Urinary bladder (tissue), 4 donors: ENCODE data around the gene CRTC3. TPM values are rescaled to one million over a fixed set of nuclear protein-coding genes. Genes with fewer than 3 reads are reported as not detected.

Experiments used
- DNase-seq: peaks from one replicate; pipeline ENCODE4 v3.0.0-alpha.2; 2015; ENCODE audit errors: extremely low spot score
- H3K27ac ChIP-seq: one replicate; pipeline ENCODE4 v1.5.1; 2013; ENCODE audit warnings: low read depth, mild to moderate bottlenecking, moderate library complexity
- H3K36me3 ChIP-seq: one replicate; pipeline ENCODE4 v1.6.1; 2013; ENCODE audit warnings: mild to moderate bottlenecking, moderate library complexity; ENCODE audit not compliant: insufficient read depth
- H3K4me1 ChIP-seq: one replicate; pipeline ENCODE4 v1.6.1; 2013; ENCODE audit warnings: mild to moderate bottlenecking, moderate library complexity; ENCODE audit not compliant: insufficient read depth
- H3K4me3 ChIP-seq: one replicate; pipeline ENCODE4 v1.5.1; 2013; ENCODE audit warnings: low read depth, low read length
- WGBS: extraction: QIAGEN DNeasy Blood & Tissue Kit; methylation state at CpG from one replicate; pipeline ENCODE4 v1.1.7; 2013; 5-methylcytosine and 5-hydroxymethylcytosine counted together
- polyA plus RNA-seq: library from polyadenylated mRNA; stranded (reverse); fragments of 200-250 nt; gene quantifications from one replicate; pipeline ENCODE4 v1.2.3, GENCODE V29; 2013
- total RNA-seq: library from RNA; depleted of rRNA; stranded (reverse); fragments of >200 nt; gene quantifications from one replicate; pipeline ENCODE4 v1.2.3, GENCODE V29; 2014
- donor health status: healthy with polysubstance abuse.
- donor health status: healthy.

CRTC3 gene
- total and polyA plus RNA-seq, 2 donors, result 41.3 to 41.9 TPM

- no peak for DNase-seq
- WGBS, result 80% methylated on average over 6 of the region's 6 CpGs
- H3K27ac ChIP-seq, result no peak overlapping the region
- peaks cover 2% of the 10 kb centered on the region for H3K4me1 ChIP-seq
- H3K36me3 ChIP-seq, result no peaks in the 10 kb centered on the region
- H3K4me3 ChIP-seq, result no peak overlapping the region
Measured at GRCh38 chr15:90581771-90582352, 52.1 kb downstream of the CRTC3 start.

- no peak for DNase-seq
- H3K4me3 ChIP-seq, result no peak overlapping the region
- H3K36me3 ChIP-seq, result no peaks in the 10 kb centered on the region
- H3K4me1 ChIP-seq, result peaks cover 2% of the 10 kb centered on the region
- no peak overlapping the region for H3K27ac ChIP-seq
- 69% methylated on average over 2 of the region's 2 CpGs for WGBS
Measured at GRCh38 chr15:90582553-90582952, 52.8 kb downstream of the CRTC3 start.

DNA sequence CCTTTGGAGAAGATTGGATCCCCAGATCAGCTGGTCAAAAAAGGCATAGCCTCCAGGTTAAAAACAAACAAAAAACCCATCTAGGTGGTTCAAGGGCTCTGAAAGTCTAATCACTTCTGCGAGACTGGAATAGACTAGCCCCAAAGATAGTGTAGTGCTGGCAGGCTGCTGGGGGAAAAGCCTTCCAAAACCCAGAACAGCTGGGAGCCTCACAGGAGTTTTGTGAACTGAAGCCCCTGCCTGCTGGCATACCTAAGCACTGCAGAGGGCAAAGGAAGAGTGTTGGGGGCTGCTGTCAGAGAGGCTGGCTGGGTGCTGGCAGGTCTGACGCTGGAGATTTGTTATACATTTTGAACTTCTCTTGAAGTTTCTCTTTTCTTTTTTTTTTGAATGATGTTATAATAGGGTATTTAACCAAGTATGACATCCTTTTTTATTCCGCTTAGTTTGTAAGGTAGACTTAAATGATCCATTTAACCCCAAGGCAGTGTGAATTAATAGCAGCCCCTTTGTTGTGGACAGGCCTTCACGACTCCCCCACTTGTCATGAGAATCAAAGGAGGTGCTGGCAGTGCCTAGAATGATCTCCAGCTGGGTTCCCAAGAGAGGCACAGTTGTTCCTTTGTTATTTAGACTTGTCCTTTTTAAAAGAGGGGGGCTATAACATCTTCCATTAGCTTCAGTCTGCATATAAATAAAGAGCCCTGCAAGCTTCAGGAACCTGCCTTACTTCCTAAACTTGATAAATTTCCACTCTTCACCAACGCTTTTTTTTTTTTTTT lies 53.9 kb downstream of the CRTC3 start:
- Histone ChIP-seq H3K4me3 (no peak overlapping the region), H3K36me3 (no peaks in the 10 kb centered on the region), H3K4me1 (peaks cover 2% of the 10 kb centered on the region), H3K27ac (no peak overlapping the region)
- 45% methylated on average over 5 of the region's 5 CpGs for WGBS
- DNase-seq, result no peak

DNA sequence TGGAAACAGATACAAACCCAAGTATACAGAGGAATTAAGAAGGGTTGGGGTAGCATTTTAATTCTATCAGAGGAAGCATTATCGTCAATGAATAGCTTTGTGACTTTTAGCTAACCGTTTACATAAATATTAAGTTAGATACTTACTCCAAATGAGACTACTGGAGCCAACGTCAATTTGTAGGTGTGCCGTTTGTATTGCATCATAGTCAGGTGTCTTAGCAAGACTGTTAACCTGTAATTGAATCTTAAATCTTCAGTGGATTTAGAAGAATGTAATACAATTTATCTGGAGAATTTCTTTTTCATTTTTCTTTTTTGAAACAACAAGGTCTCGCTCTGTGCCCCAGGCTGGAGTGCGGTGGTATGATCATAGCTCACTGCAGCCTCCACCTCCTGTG lies 55.1 kb downstream of the CRTC3 start:
- Histone ChIP-seq H3K4me3 (no peak overlapping the region), H3K27ac (no peak overlapping the region), H3K4me1 (peaks cover 2% of the 10 kb centered on the region), H3K36me3 (no peaks in the 10 kb centered on the region)
- 81% methylated on average over 6 of the region's 6 CpGs for WGBS
- no peak for DNase-seq

GRCh38 chr15:90585863-90586262 lies 56.1 kb downstream of the CRTC3 start:
- no peak overlapping the region for H3K4me3 ChIP-seq
- DNase-seq, result no peak
- peaks cover 2% of the 10 kb centered on the region for H3K4me1 ChIP-seq
- H3K27ac ChIP-seq, result no peak overlapping the region
- no peaks in the 10 kb centered on the region for H3K36me3 ChIP-seq
- WGBS, result 67% methylated on average over 4 of the region's 4 CpGs

GRCh38 chr15:90586948-90587347 lies 57.2 kb downstream of the CRTC3 start:
- no peak for DNase-seq
- Histone ChIP-seq H3K36me3 (no peaks in the 10 kb centered on the region), H3K4me3 (no peak overlapping the region), H3K27ac (no peak overlapping the region), H3K4me1 (peaks cover 2% of the 10 kb centered on the region)
- 94% methylated on average over 5 of the region's 5 CpGs for WGBS

- 64% methylated on average over 5 of the region's 5 CpGs for WGBS
- no peaks in the 10 kb centered on the region for H3K36me3 ChIP-seq
- H3K27ac ChIP-seq, result no peak overlapping the region
- no peak for DNase-seq
- H3K4me1 ChIP-seq, result no peaks in the 10 kb centered on the region
- H3K4me3 ChIP-seq, result no peak overlapping the region
Measured at GRCh38 chr15:90588427-90588826, 58.7 kb downstream of the CRTC3 start.

GRCh38 chr15:90591524-90591923 lies 61.8 kb downstream of the CRTC3 start:
- Histone ChIP-seq H3K4me1 (no peaks in the 10 kb centered on the region), H3K4me3 (no peak overlapping the region), H3K36me3 (no peaks in the 10 kb centered on the region), H3K27ac (no peak overlapping the region)
- 79% methylated on average over 1 of the region's 1 CpG for WGBS
- no peak for DNase-seq

GRCh38 chr15:90592131-90592881 lies 62.6 kb downstream of the CRTC3 start:
- WGBS, result 60% methylated on average over 5 of the region's 5 CpGs
- Histone ChIP-seq H3K36me3 (no peaks in the 10 kb centered on the region), H3K4me3 (no peak overlapping the region), H3K27ac (no peak overlapping the region), H3K4me1 (no peaks in the 10 kb centered on the region)
- no peak for DNase-seq

- Histone ChIP-seq H3K4me1 (no peaks in the 10 kb centered on the region), H3K27ac (no peak overlapping the region), H3K36me3 (no peaks in the 10 kb centered on the region), H3K4me3 (no peak overlapping the region)
- DNase-seq, result no peak
- WGBS, result 79% methylated on average over 10 of the region's 10 CpGs
Measured at GRCh38 chr15:90593499-90594158, 63.9 kb downstream of the CRTC3 start.

DNA sequence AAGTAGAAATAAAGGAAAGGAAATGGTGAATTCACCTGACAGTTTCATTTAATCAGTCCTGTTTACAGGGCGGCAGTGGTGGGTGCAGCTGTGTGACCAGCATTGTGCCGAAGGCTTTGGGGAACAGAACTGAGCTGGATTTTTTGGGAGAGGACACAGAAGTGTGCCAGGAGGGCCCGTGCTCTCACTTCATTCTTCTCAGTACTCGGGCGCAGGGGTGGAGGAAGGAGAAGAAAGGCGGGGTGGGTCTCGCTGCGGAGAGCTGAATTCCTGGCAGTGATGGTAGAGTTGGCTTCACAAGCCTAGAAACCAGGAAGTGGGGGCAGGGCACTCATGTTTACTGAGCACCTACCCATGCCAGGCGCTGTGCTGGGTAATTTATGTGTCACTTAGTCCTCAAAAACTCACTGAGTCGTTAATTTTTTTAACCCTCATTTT lies 64.6 kb downstream of the CRTC3 start:
- no peak for DNase-seq
- Histone ChIP-seq H3K36me3 (no peaks in the 10 kb centered on the region), H3K4me1 (peaks cover 2% of the 10 kb centered on the region), H3K27ac (no peak overlapping the region), H3K4me3 (no peak overlapping the region)
- 61% methylated on average over 10 of the region's 10 CpGs for WGBS

DNA sequence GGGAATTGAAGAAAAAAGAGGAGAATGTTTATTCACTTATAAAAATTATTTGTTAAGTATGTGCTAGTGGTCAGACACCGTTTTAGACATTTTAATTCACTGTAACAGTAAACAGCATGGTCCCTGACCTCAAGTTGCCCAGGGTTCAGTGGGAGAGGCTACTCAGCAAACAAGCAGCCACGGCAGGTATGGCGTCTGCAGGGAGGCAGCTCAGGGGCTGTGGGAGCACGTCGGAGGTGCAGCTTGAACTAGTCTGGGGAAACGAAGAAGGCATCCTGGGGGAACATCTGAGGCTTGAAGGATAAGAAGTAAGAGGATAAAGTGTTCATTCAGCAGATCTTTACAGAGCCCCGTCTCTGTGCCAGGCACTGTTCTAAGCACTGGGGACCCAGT lies 66.0 kb downstream of the CRTC3 start:
- no peak overlapping the region for H3K27ac ChIP-seq
- H3K36me3 ChIP-seq, result no peaks in the 10 kb centered on the region
- no peak for DNase-seq
- H3K4me1 ChIP-seq, result peaks cover 2% of the 10 kb centered on the region
- 76% methylated on average over 7 of the region's 7 CpGs for WGBS
- H3K4me3 ChIP-seq, result no peak overlapping the region

GRCh38 chr15:90596943-90597342 lies 67.2 kb downstream of the CRTC3 start:
- Histone ChIP-seq H3K27ac (no peak overlapping the region), H3K36me3 (no peaks in the 10 kb centered on the region), H3K4me1 (peaks cover 2% of the 10 kb centered on the region), H3K4me3 (no peak overlapping the region)
- 55% methylated on average over 6 of the region's 6 CpGs for WGBS
- DNase-seq, result no peak
